ENCODE measurements around the gene TGFBR2. TPM values are rescaled to one million over a fixed set of nuclear protein-coding genes. Genes with fewer than 3 reads are reported as not detected.
A peak's percentile ranks its signal among the peaks of the same experiment; 100 is the strongest.

Gene TGFBR2
- total RNA-seq, 1 donor from 2014 or later = 72.1 TPM

- no peak for TF ChIP-seq CTCF (IDR thresholded peaks at IDR 0.05)
- H3K27me3 Mint-ChIP-seq (ENCODE audit: unreplicated experiment) = no peaks in the 10 kb centered on the region
- H3K4me3 Mint-ChIP-seq (ENCODE audit: unreplicated experiment) = no peak overlapping the region
- peaks cover 5% of the 10 kb centered on the region for H3K36me3 Mint-ChIP-seq (ENCODE audit: unreplicated experiment)
- H3K27ac Mint-ChIP-seq (ENCODE audit: unreplicated experiment) = no peak overlapping the region
- H3K9me3 Mint-ChIP-seq (ENCODE audit: unreplicated experiment) = peaks cover 10% of the 10 kb centered on the region
- DNase-seq (ENCODE audit: extremely low spot score, unreplicated experiment) = no peak
- no peaks in the 10 kb centered on the region for H3K4me1 Mint-ChIP-seq (ENCODE audit: unreplicated experiment)
Measured at GRCh38 chr3:30587904-30588303, 18.5 kb upstream of the TGFBR2 start.

GRCh38 chr3:30596152-30596551, 10.2 kb upstream of the TGFBR2 start:
- H3K36me3 Mint-ChIP-seq (ENCODE audit: unreplicated experiment) = peaks cover 5% of the 10 kb centered on the region
- H3K27me3 Mint-ChIP-seq (ENCODE audit: unreplicated experiment) = no peaks in the 10 kb centered on the region
- peaks cover 21% of the 10 kb centered on the region for H3K9me3 Mint-ChIP-seq (ENCODE audit: unreplicated experiment)
- no peak for TF ChIP-seq CTCF (IDR thresholded peaks at IDR 0.05)
- no peak overlapping the region for H3K27ac Mint-ChIP-seq (ENCODE audit: unreplicated experiment)
- H3K4me3 Mint-ChIP-seq (ENCODE audit: unreplicated experiment) = no peak overlapping the region
- H3K4me1 Mint-ChIP-seq (ENCODE audit: unreplicated experiment) = peaks cover 12% of the 10 kb centered on the region
- no peak for DNase-seq (ENCODE audit: extremely low spot score, unreplicated experiment)

- Mint-ChIP-seq H3K9me3 (ENCODE audit: unreplicated experiment) (peaks cover 14% of the 10 kb centered on the region), H3K36me3 (ENCODE audit: unreplicated experiment) (peaks cover under 1% of the 10 kb centered on the region), H3K4me3 (ENCODE audit: unreplicated experiment) (no peak overlapping the region), H3K27me3 (ENCODE audit: unreplicated experiment) (no peaks in the 10 kb centered on the region), H3K27ac (ENCODE audit: unreplicated experiment) (peak overlapping the region; percentile 66), H3K4me1 (ENCODE audit: unreplicated experiment) (peaks cover 12% of the 10 kb centered on the region)
- no peak for DNase-seq (ENCODE audit: extremely low spot score, unreplicated experiment)
- no peak for TF ChIP-seq CTCF (IDR thresholded peaks at IDR 0.05)
Measured at GRCh38 chr3:30597131-30597768, 9.2 kb upstream of the TGFBR2 start.

- Mint-ChIP-seq H3K9me3 (ENCODE audit: unreplicated experiment) (peaks cover 11% of the 10 kb centered on the region), H3K4me1 (ENCODE audit: unreplicated experiment) (peaks cover 12% of the 10 kb centered on the region), H3K27ac (ENCODE audit: unreplicated experiment) (no peak overlapping the region), H3K27me3 (ENCODE audit: unreplicated experiment) (no peaks in the 10 kb centered on the region), H3K36me3 (ENCODE audit: unreplicated experiment) (no peaks in the 10 kb centered on the region), H3K4me3 (ENCODE audit: unreplicated experiment) (no peak overlapping the region)
- no peak for TF ChIP-seq CTCF (IDR thresholded peaks at IDR 0.05)
- no peak for DNase-seq (ENCODE audit: extremely low spot score, unreplicated experiment)
Measured at GRCh38 chr3:30597769-30598134, 8.6 kb upstream of the TGFBR2 start.

- Mint-ChIP-seq H3K27ac (ENCODE audit: unreplicated experiment) (no peak overlapping the region), H3K36me3 (ENCODE audit: unreplicated experiment) (no peaks in the 10 kb centered on the region), H3K9me3 (ENCODE audit: unreplicated experiment) (peaks cover 3% of the 10 kb centered on the region), H3K4me3 (ENCODE audit: unreplicated experiment) (no peak overlapping the region), H3K4me1 (ENCODE audit: unreplicated experiment) (peaks cover 12% of the 10 kb centered on the region), H3K27me3 (ENCODE audit: unreplicated experiment) (no peaks in the 10 kb centered on the region)
- no peak for DNase-seq (ENCODE audit: extremely low spot score, unreplicated experiment)
- TF ChIP-seq CTCF (IDR thresholded peaks at IDR 0.05) = no peak
Measured at GRCh38 chr3:30598668-30599545, 7.5 kb upstream of the TGFBR2 start.
